Gastroesophageal sphincter (tissue), 4 donors: ENCODE results near the gene EPS8L2. TPM values are rescaled to one million over a fixed set of nuclear protein-coding genes. Genes with fewer than 3 reads are reported as not detected.

Source experiments
- ATAC-seq: fragments of 150-250 bp; one replicate; pipeline ENCODE4 v1.9.1; 2016; ENCODE audit warnings: mild to moderate bottlenecking, moderate library complexity
- H3K27ac ChIP-seq, 4 donors: fragments of 200-600 bp; sonication (generic) in 3 of 4; 1 replicate in 3 of 4; 2 replicates in 1 of 4; pipeline ENCODE4 v1.5.1; 2016 to 2019
- H3K27me3 ChIP-seq: fragments of 200-600 bp; sonication (generic); one replicate; pipeline ENCODE4 v1.5.1; 2019
- H3K36me3 ChIP-seq, 2 donors: fragments of 200-600 bp; sonication (generic); one replicate each; pipeline ENCODE4 v1.5.1; 2019; ENCODE audit warnings: control low read depth in 1 of 2
- H3K4me1 ChIP-seq, 3 donors: fragments of 200-600 bp; sonication (generic); 1 replicate in 2 of 3; 2 replicates in 1 of 3; pipeline ENCODE4 v1.5.1; 2016 to 2019; ENCODE audit warnings: control low read depth in 2 of 3
- H3K4me3 ChIP-seq, 2 donors: fragments of 200-600 bp; sonication (generic); one replicate each; pipeline ENCODE4 v1.5.1; 2019; ENCODE audit warnings: mild to moderate bottlenecking in 1 of 2, moderate library complexity in 1 of 2
- H3K9me3 ChIP-seq, 3 donors: fragments of 200-600 bp; sonication (generic); one replicate each; pipeline ENCODE4 v1.5.1; 2017 to 2019; ENCODE audit warnings: control low read depth in 2 of 3
- EP300 ChIP-seq: sonication (generic); formaldehyde crosslinking; IDR thresholded peaks from one replicate; pipeline ENCODE4 v1.6.1; 2017; ENCODE audit warnings: antibody characterized with exemption, mild to moderate bottlenecking
- POLR2A ChIP-seq, 2 donors: fragments of 450-650 bp; IDR thresholded peaks; one replicate each; pipeline ENCODE4 v1.6.1; 2017; ENCODE audit warnings: antibody characterized with exemption in 2 of 2, mild to moderate bottlenecking in 2 of 2, moderate library complexity in 1 of 2
- POLR2AphosphoS5 ChIP-seq: sonication (generic); formaldehyde crosslinking; IDR thresholded peaks from one replicate; pipeline ENCODE4 v1.6.1; 2017; ENCODE audit warnings: antibody characterized with exemption
- WGBS, 2 donors: methylation state at CpG; one replicate each; pipeline ENCODE4 v1.1.5; 2018; ENCODE audit warnings: low coverage in 1 of 2; 5-methylcytosine and 5-hydroxymethylcytosine counted together
- total RNA-seq, 4 donors: library from RNA; depleted of rRNA; stranded (reverse); fragments of >200 nt; gene quantifications; one replicate each; pipeline ENCODE4 v1.1.0, GENCODE V29; 2016
- TF ChIP-seq, protein P1 (sequence below), 4 experiments: fragments of 200-600 bp in 2 of 4; fragments of 450-650 bp in 2 of 4; sonication (generic) in 1 of 4; IDR thresholded peaks; one replicate each; pipeline ENCODE4 v1.5.1; 2017 to 2019; ENCODE audit warnings: antibody characterized with exemption in 4 of 4, mild to moderate bottlenecking in 2 of 4, moderate library complexity in 2 of 4

EPS8L2 gene
- total RNA-seq, 4 donors from 2014 or later = 9.7 to 33.9 (median 24.0) TPM

DNA sequence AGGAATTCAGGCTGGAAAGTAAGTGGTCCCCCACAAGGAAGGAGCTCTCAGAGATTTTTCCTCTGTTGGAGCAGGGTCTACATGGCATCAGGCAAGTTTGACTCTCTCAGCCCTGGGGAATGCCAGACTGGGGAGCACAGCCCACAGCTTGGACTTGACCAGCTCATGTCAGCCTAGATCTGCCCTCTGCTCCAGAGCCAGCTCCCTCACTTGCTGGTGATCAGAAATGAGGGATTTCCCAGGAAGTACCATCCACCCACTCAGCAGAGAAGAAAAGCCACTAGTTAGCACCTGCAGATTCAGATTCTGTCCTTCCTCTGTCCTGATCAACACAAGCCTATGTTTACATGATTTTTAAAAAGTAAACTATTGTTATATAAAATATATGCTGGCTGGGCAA, 54.2 kb downstream of the EPS8L2 start:
- Histone ChIP-seq H3K4me3 (no peak overlapping the region), H3K27ac (no peak overlapping the region), H3K36me3 (peaks cover 0 to 100% of the 10 kb centered on the region in 2 donors), H3K4me1 (no peaks in the 10 kb centered on the region), H3K9me3 (no peaks in the 10 kb centered on the region), H3K27me3 (no peaks in the 10 kb centered on the region)
- no peak for ATAC-seq
- TF ChIP-seq EP300 (no peak), POLR2A (IDR thresholded peaks at IDR 0.05) (no peak), POLR2AphosphoS5 (no peak)
- TF ChIP-seq, protein P1, sequence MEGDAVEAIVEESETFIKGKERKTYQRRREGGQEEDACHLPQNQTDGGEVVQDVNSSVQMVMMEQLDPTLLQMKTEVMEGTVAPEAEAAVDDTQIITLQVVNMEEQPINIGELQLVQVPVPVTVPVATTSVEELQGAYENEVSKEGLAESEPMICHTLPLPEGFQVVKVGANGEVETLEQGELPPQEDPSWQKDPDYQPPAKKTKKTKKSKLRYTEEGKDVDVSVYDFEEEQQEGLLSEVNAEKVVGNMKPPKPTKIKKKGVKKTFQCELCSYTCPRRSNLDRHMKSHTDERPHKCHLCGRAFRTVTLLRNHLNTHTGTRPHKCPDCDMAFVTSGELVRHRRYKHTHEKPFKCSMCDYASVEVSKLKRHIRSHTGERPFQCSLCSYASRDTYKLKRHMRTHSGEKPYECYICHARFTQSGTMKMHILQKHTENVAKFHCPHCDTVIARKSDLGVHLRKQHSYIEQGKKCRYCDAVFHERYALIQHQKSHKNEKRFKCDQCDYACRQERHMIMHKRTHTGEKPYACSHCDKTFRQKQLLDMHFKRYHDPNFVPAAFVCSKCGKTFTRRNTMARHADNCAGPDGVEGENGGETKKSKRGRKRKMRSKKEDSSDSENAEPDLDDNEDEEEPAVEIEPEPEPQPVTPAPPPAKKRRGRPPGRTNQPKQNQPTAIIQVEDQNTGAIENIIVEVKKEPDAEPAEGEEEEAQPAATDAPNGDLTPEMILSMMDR (IDR thresholded peaks at IDR 0.05) = no peak

DNA sequence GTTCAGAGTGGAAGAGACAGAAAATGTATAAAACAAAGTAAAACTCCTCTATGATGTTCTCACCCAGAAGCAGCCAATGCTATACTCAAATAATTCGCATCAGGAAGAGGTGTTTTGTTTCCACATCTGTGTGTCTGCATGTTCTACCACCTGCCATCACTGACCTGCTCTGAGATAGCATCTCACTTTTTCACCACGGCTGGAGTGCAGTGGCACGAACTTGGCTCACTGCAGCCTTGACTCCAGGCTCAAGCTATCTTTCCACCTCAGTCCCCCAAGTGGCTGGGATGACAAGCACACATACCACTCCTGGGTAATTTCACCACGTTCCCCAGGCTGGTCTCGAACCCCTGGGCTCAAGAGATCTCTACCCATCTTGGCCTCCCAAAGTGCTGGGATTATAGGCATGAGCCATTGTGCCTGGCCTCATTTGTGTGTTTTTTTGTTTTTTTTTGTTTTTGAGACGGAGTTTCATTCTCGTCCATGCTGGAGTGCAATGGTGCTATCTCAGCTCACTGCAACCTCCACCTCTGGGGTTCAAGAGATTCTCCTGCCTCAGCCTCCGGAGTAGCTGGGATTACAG, 55.6 kb downstream of the EPS8L2 start:
- no peaks in the 10 kb centered on the region for H3K9me3 ChIP-seq
- peaks cover 0 to 100% of the 10 kb centered on the region in 2 donors for H3K36me3 ChIP-seq
- 88 to 89% methylated on average over 5 to 8 of the region's 8 CpGs for WGBS, 2 donors
- no peak for ATAC-seq
- H3K4me1 ChIP-seq = no peaks in the 10 kb centered on the region
- no peaks in the 10 kb centered on the region for H3K27me3 ChIP-seq
- TF ChIP-seq EP300 (no peak), POLR2A (IDR thresholded peaks at IDR 0.05) (no peak), POLR2AphosphoS5 (no peak)
- TF ChIP-seq, protein P1 (IDR thresholded peaks at IDR 0.05) = no peak
- H3K27ac ChIP-seq = no peak overlapping the region
- no peak overlapping the region for H3K4me3 ChIP-seq

DNA sequence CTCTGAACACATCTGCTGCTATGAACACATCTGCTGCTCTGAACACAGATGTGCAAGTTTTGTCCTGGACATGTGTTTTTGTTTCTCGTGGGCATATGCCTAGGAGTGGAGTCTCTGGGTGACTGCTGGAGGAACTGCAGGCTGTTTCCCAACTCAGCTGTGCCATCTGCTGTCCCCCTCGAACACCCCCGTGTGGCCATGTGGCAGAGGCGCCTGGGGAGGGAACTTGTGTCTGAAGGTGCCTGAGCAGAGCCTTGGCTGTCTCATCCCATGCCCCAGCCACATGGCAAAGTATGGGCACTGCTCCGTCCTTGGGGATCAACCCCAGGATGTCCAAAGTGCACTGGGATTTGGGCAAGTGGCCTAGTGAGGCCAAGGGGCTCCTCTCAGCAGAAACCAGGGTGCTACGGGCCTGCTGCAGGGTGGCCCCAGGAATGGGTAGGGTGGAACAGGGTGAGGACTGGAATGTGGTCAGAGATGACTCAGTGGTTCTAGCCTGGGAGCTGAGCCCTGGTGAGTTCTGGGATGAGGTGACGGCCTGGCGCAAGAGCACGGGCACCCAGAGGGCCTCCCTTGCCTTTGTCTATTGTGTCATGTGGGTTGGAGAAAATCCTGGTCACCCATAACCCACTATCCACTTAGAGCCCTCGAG, 56.5 kb downstream of the EPS8L2 start:
- WGBS, 2 donors = no CpG with 5 or more reads among the region's 10 CpGs
- no peaks in the 10 kb centered on the region for H3K9me3 ChIP-seq
- H3K4me3 ChIP-seq = no peak overlapping the region
- peak overlapping the region in 2 of 4 donors; percentile 24 to 25 for H3K27ac ChIP-seq
- no peak for TF ChIP-seq EP300
- TF ChIP-seq POLR2A (IDR thresholded peaks at IDR 0.05) = no peak
- TF ChIP-seq, protein P1 (IDR thresholded peaks at IDR 0.05) = no peak
- no peak for TF ChIP-seq POLR2AphosphoS5
- no peaks in the 10 kb centered on the region for H3K4me1 ChIP-seq
- H3K36me3 ChIP-seq = peaks cover 0 to 100% of the 10 kb centered on the region in 2 donors
- ATAC-seq = peak; percentile 41
- no peaks in the 10 kb centered on the region for H3K27me3 ChIP-seq

DNA sequence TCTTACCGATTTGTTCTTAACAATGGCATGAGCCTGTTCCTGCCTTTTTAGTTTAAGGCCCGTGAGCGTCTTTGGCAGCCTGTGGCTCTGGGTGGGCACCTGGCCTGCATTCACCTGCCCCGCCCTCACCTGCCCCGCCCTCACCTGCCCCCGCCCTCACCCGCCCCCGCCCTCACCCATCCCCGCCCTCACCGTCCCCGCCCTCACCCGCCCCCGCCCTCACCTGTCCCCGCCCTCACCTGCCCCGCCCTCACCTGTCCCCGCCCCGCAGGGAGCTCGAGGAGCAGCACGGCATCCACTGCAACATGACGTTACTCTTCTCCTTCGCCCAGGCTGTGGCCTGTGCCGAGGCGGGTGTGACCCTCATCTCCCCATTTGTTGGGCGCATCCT, 57.0 kb downstream of the EPS8L2 start:
- no peak for ATAC-seq
- H3K27ac ChIP-seq = peak overlapping the region in 2 of 4 donors; percentile 24 to 25
- no peaks in the 10 kb centered on the region for H3K9me3 ChIP-seq
- H3K4me3 ChIP-seq = no peak overlapping the region
- TF ChIP-seq EP300 = no peak
- TF ChIP-seq POLR2AphosphoS5 = no peak
- TF ChIP-seq POLR2A (IDR thresholded peaks at IDR 0.05) = no peak
- TF ChIP-seq, protein P1 (IDR thresholded peaks at IDR 0.05) = no peak
- H3K27me3 ChIP-seq = no peaks in the 10 kb centered on the region
- peaks cover 0 to 99% of the 10 kb centered on the region in 2 donors for H3K36me3 ChIP-seq
- H3K4me1 ChIP-seq = no peaks in the 10 kb centered on the region
- no CpG with 5 or more reads among the region's 24 CpGs for WGBS, 2 donors
